Measurements from ENCODE around the gene FAM3A. TPM values are rescaled to one million over a fixed set of nuclear protein-coding genes. Genes with fewer than 3 reads are reported as not detected.

The FAM3A gene
- total RNA-seq, 1 experiment from 2014 or later, result 35.8 TPM

DNA sequence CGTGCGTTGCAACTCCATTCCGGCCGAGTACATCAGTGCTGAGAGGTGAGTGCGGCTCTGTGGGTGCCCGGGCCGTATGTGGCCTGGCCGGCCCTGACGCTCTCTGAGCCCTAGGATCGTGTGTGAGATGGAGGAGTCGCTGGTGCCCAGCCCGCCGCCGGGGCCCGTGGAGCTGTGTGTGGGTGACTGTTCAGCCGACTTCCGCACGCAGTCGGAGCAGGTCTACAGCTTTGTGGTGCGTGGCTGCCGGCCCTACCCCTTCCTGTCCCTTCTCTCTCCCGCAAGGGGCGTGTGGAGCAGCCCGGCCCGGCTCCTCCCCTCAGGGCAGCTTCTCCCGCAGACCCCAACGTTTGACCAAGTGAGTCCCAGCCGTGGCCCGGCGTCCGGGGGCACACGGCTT is 50.0 kb downstream of the FAM3A start:
- no peak overlapping the region for H3K27ac ChIP-seq (ENCODE audit: low read depth, low read length, poor library complexity, severe bottlenecking)
- POLR2A ChIA-PET (ENCODE audit: low non-redundant PET), result no interaction called here
- H3K4me1 ChIP-seq (ENCODE audit: insufficient read depth, low read length, poor library complexity, severe bottlenecking), result no peaks in the 10 kb centered on the region
- TF ChIP-seq, protein P1, sequence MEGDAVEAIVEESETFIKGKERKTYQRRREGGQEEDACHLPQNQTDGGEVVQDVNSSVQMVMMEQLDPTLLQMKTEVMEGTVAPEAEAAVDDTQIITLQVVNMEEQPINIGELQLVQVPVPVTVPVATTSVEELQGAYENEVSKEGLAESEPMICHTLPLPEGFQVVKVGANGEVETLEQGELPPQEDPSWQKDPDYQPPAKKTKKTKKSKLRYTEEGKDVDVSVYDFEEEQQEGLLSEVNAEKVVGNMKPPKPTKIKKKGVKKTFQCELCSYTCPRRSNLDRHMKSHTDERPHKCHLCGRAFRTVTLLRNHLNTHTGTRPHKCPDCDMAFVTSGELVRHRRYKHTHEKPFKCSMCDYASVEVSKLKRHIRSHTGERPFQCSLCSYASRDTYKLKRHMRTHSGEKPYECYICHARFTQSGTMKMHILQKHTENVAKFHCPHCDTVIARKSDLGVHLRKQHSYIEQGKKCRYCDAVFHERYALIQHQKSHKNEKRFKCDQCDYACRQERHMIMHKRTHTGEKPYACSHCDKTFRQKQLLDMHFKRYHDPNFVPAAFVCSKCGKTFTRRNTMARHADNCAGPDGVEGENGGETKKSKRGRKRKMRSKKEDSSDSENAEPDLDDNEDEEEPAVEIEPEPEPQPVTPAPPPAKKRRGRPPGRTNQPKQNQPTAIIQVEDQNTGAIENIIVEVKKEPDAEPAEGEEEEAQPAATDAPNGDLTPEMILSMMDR (conservative IDR thresholded peaks at IDR 0.05; ENCODE audit: low read depth, low read length), result no peak
- TF ChIP-seq EZH2 (IDR thresholded peaks at IDR 0.05; ENCODE audit: borderline replicate concordance, low read depth, low read length, poor library complexity, severe bottlenecking), result no peak
- DNase-seq (ENCODE audit: low spot score), result no peak
- no TSS peak for BruUV-seq (replicated peaks)
- intact Hi-C loops (cut with micrococcal nuclease; ENCODE audit: unreplicated experiment), result no loop called here
- no peak overlapping the region for H3K4me3 ChIP-seq (ENCODE audit: low read depth, low read length, poor library complexity, severe bottlenecking)
- no peaks in the 10 kb centered on the region for H3K27me3 ChIP-seq (replicated peaks; ENCODE audit: insufficient read depth, low read depth, low read length, poor library complexity)
- peaks cover 10% of the 10 kb centered on the region for H3K36me3 ChIP-seq (ENCODE audit: insufficient read depth, low read length, poor library complexity, severe bottlenecking)
- CTCF ChIA-PET, result no interaction called here
- no peaks in the 10 kb centered on the region for H3K9me3 ChIP-seq (ENCODE audit: low read depth, low read length, poor library complexity, severe bottlenecking)

DNA sequence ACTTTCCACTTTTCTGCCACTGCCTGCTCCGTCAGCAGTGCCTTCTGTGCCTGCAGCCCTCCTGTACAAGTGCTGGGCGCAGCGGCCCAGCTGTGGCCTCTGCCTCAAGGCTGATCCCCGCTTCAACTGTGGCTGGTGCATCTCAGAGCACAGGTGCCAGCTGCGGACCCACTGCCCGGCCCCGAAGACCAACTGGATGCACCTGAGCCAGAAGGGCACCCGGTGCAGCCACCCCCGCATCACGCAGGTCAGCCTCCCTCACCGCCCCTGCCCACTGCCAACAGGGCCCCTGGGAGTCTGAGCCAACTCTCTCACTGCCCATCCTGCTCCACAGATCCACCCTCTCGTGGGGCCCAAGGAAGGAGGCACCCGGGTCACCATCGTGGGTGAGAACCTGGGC is 50.4 kb downstream of the FAM3A start:
- H3K9me3 ChIP-seq (ENCODE audit: low read depth, low read length, poor library complexity, severe bottlenecking), result no peaks in the 10 kb centered on the region
- intact Hi-C loops (cut with micrococcal nuclease; ENCODE audit: unreplicated experiment), result no loop called here
- no peaks in the 10 kb centered on the region for H3K27me3 ChIP-seq (replicated peaks; ENCODE audit: insufficient read depth, low read depth, low read length, poor library complexity)
- POLR2A ChIA-PET (ENCODE audit: low non-redundant PET), result no interaction called here
- H3K4me3 ChIP-seq (ENCODE audit: low read depth, low read length, poor library complexity, severe bottlenecking), result no peak overlapping the region
- no peak overlapping the region for H3K27ac ChIP-seq (ENCODE audit: low read depth, low read length, poor library complexity, severe bottlenecking)
- CTCF ChIA-PET, result no interaction called here
- BruUV-seq (replicated peaks), result no TSS peak
- TF ChIP-seq, protein P1 (conservative IDR thresholded peaks at IDR 0.05; ENCODE audit: low read depth, low read length), result no peak
- TF ChIP-seq EZH2 (IDR thresholded peaks at IDR 0.05; ENCODE audit: borderline replicate concordance, low read depth, low read length, poor library complexity, severe bottlenecking), result no peak
- DNase-seq (ENCODE audit: low spot score), result no peak
- H3K36me3 ChIP-seq (ENCODE audit: insufficient read depth, low read length, poor library complexity, severe bottlenecking), result peaks cover 10% of the 10 kb centered on the region
- H3K4me1 ChIP-seq (ENCODE audit: insufficient read depth, low read length, poor library complexity, severe bottlenecking), result no peaks in the 10 kb centered on the region

GRCh38 chrX:154464806-154465365 is 51.1 kb downstream of the FAM3A start:
- intact Hi-C loops (cut with micrococcal nuclease; ENCODE audit: unreplicated experiment), result no loop called here
- CTCF ChIA-PET, result no interaction called here
- POLR2A ChIA-PET (ENCODE audit: low non-redundant PET), result no interaction called here
- Histone ChIP-seq H3K4me3 (ENCODE audit: low read depth, low read length, poor library complexity, severe bottlenecking) (no peak overlapping the region), H3K4me1 (ENCODE audit: insufficient read depth, low read length, poor library complexity, severe bottlenecking) (no peaks in the 10 kb centered on the region), H3K27me3 (replicated peaks; ENCODE audit: insufficient read depth, low read depth, low read length, poor library complexity) (no peaks in the 10 kb centered on the region), H3K9me3 (ENCODE audit: low read depth, low read length, poor library complexity, severe bottlenecking) (no peaks in the 10 kb centered on the region), H3K36me3 (ENCODE audit: insufficient read depth, low read length, poor library complexity, severe bottlenecking) (peaks cover 10% of the 10 kb centered on the region), H3K27ac (ENCODE audit: low read depth, low read length, poor library complexity, severe bottlenecking) (no peak overlapping the region)
- BruUV-seq (replicated peaks), result no TSS peak
- TF ChIP-seq, protein P1 (conservative IDR thresholded peaks at IDR 0.05; ENCODE audit: low read depth, low read length), result no peak
- no peak for TF ChIP-seq EZH2 (IDR thresholded peaks at IDR 0.05; ENCODE audit: borderline replicate concordance, low read depth, low read length, poor library complexity, severe bottlenecking)
- DNase-seq (ENCODE audit: low spot score), result no peak

All from A673 (cell line).